Esophagus muscularis mucosa (tissue), 4 donors: ENCODE measurements around the gene BAK1. TPM values are rescaled to one million over a fixed set of nuclear protein-coding genes. Genes with fewer than 3 reads are reported as not detected.

Experiments
- DNase-seq: peaks from one replicate; pipeline ENCODE4 v3.0.0-alpha.2; 2017; ENCODE audit errors: extremely low spot score
- H3K27ac ChIP-seq, 4 donors: fragments of 200-600 bp; sonication (generic); replicated peaks in 1 of 4; 1 replicate in 3 of 4; 2 replicates in 1 of 4; pipeline ENCODE4 v1.5.1; 2016 to 2019; ENCODE audit warnings: mild to moderate bottlenecking in 1 of 4
- H3K27me3 ChIP-seq, 4 donors: fragments of 200-600 bp; sonication (generic); one replicate each; pipeline versions ENCODE4 v1.5.1 to v1.6.0; 2016 to 2019
- H3K36me3 ChIP-seq, 4 donors: fragments of 200-600 bp; sonication (generic); one replicate each; pipeline ENCODE4 v1.5.1; 2016 to 2019
- H3K4me1 ChIP-seq, 4 donors: fragments of 200-600 bp; sonication (generic); one replicate each; pipeline ENCODE4 v1.5.1; 2016 to 2019
- H3K4me3 ChIP-seq, 4 donors: fragments of 200-600 bp; sonication (generic); 1 replicate in 2 of 4; 2 replicates in 2 of 4; pipeline ENCODE4 v1.5.1; 2016 to 2019; ENCODE audit warnings: mild to moderate bottlenecking in 4 of 4, moderate library complexity in 1 of 4
- H3K9me3 ChIP-seq, 4 donors: fragments of 200-600 bp; sonication (generic); 1 replicate in 3 of 4; 2 replicates in 1 of 4; pipeline ENCODE4 v1.5.1; 2016 to 2019
- CTCF ChIP-seq, 3 experiments: fragments of 200-600 bp in 2 of 3; fragments of 450-650 bp in 1 of 3; sonication (generic) in 2 of 3; IDR thresholded peaks; one replicate each; pipeline ENCODE4 v1.5.1; 2017 to 2019; ENCODE audit warnings: antibody characterized with exemption in 3 of 3, mild to moderate bottlenecking in 2 of 3, moderate library complexity in 1 of 3
- EP300 ChIP-seq: sonication (generic); formaldehyde crosslinking; IDR thresholded peaks from one replicate; pipeline ENCODE4 v1.6.1; 2017; ENCODE audit warnings: antibody characterized with exemption
- POLR2A ChIP-seq: fragments of 450-650 bp; IDR thresholded peaks from one replicate; pipeline ENCODE4 v1.6.1; 2017; ENCODE audit warnings: antibody characterized with exemption, moderate library complexity, mild to moderate bottlenecking, low read depth
- POLR2AphosphoS5 ChIP-seq, 2 donors: sonication (generic); formaldehyde crosslinking; IDR thresholded peaks; one replicate each; pipeline ENCODE4 v1.6.1; 2017; ENCODE audit warnings: antibody characterized with exemption in 2 of 2
- WGBS: methylation state at CpG from one replicate; pipeline ENCODE4 v1.1.5; 2018; 5-methylcytosine and 5-hydroxymethylcytosine counted together
- intact Hi-C: fragments of 100-400 bp; cut with DNase I; formaldehyde crosslinking; loops from one replicate; pipeline ENCODE4 v1.15.1; 2023
- total RNA-seq, 4 donors: library from RNA; depleted of rRNA; stranded (reverse); fragments of >200 nt; gene quantifications; one replicate each; pipeline versions ENCODE4 v1.1.0 to v1.2.1, GENCODE V29; 2016

The BAK1 gene
- total RNA-seq, 4 donors from 2014 or later: 9.9 to 13.1 (median 11.7) TPM

DNA sequence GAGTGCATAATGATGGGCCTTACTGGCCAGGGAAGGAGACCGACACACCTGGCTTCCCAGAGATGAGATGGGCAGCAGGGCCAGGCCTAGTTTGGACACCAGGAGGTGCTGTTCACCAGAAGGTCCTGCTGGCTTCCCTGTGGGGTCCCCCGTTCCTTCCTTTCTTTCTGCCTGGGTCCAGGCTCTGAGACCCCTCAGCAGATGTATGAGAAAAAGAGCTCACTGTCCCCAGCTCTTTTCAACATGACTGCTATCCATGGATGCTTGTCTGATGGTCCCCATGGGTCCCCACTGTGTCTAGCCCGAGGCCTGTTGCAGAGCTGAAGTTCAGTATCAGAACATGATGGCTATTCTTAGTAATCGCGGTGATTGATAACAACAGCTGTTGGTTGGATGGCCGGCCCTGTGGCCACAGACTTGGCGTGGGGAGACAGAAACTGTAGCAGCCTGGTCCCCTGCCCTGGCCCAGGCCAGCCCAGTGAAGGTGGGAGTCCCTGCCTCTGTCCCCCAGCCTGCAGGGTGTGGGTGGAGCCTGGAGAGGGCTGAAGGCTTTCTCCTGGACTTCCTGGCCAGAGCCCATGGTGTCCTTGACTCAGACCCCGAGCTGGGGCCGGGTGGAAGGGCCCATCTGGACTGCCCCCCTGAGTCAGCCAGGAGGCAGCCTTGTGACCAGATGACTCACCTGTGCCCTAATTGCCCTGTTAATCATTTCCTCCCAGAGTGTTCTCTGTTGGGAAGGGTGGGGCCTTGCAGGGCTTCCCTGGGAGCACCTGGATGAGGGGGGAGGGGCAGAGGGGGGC is 9.9 kb upstream of the BAK1 start:
- DNase-seq: no peak
- peaks cover 34 to 43% (median 40%) of the 10 kb centered on the region in 4 donors for H3K4me1 ChIP-seq
- no peak overlapping the region for H3K4me3 ChIP-seq
- intact Hi-C loops: loop anchor here (5.0 kb wide), 2 partner anchors 42 to 112 kb away; no protein-coding TSS in a partner anchor
- no peaks in the 10 kb centered on the region for H3K36me3 ChIP-seq
- peak overlapping the region; percentile 50 to 69 (median 54) for H3K27ac ChIP-seq
- 27% methylated on average over 9 of the region's 9 CpGs for WGBS
- TF ChIP-seq POLR2A (no peak), POLR2AphosphoS5 (IDR thresholded peaks at IDR 0.05) (peak; percentile 52 to 59), EP300 (no peak), CTCF (IDR thresholded peaks at IDR 0.05) (peak; percentile 51 to 61 (median 55))
- no peaks in the 10 kb centered on the region for H3K9me3 ChIP-seq
- H3K27me3 ChIP-seq: peaks cover 0 to 20% (median 0%) of the 10 kb centered on the region in 4 donors

- Histone ChIP-seq H3K36me3 (no peaks in the 10 kb centered on the region), H3K4me3 (no peak overlapping the region), H3K9me3 (no peaks in the 10 kb centered on the region), H3K27me3 (peaks cover 0 to 14% (median 0%) of the 10 kb centered on the region in 4 donors), H3K27ac (peak overlapping the region; percentile 50 to 69 (median 54)), H3K4me1 (peaks cover 34 to 43% (median 40%) of the 10 kb centered on the region in 4 donors)
- 80% methylated on average over 3 of the region's 4 CpGs for WGBS
- intact Hi-C loops: loop anchor here (5.0 kb wide), 2 partner anchors 43 to 113 kb away; no protein-coding TSS in a partner anchor
- no peak for DNase-seq
- TF ChIP-seq EP300: no peak
- TF ChIP-seq CTCF (IDR thresholded peaks at IDR 0.05): no peak
- TF ChIP-seq POLR2A: no peak
- TF ChIP-seq POLR2AphosphoS5 (IDR thresholded peaks at IDR 0.05): no peak
These were observed 9.3 kb upstream of the BAK1 start for GRCh38 chr6:33589392-33589730.

DNA sequence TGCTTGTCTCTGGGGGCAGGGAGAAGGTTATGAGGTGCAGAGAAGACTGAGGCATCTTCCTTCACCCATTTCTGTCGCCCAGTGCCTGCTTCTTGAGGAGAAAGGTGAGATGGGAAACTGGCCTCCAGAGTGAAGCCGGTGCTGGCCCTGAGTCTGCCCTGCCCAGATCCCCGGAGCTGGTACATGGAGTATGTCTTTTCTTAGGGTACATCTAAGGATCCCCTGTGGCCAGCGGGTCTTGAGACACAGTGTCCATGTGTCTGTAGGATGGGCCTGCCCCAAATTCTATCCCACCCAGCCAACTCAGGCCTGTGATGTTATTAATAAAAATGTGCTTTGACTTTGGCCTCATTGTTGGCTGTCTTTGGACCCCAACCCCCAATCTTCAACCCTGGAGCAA is 8.8 kb upstream of the BAK1 start:
- Histone ChIP-seq H3K4me1 (peaks cover 34 to 43% (median 40%) of the 10 kb centered on the region in 4 donors), H3K4me3 (no peak overlapping the region), H3K27ac (peak overlapping the region in 1 of 4 donors; percentile 54), H3K36me3 (no peaks in the 10 kb centered on the region), H3K9me3 (no peaks in the 10 kb centered on the region), H3K27me3 (peaks cover 0 to 14% (median 0%) of the 10 kb centered on the region in 4 donors)
- intact Hi-C loops: loop anchor here (5.0 kb wide), 2 partner anchors 43 to 113 kb away; no protein-coding TSS in a partner anchor
- DNase-seq: no peak
- no peak for TF ChIP-seq EP300
- TF ChIP-seq CTCF (IDR thresholded peaks at IDR 0.05): no peak
- no peak for TF ChIP-seq POLR2A
- TF ChIP-seq POLR2AphosphoS5 (IDR thresholded peaks at IDR 0.05): no peak
- WGBS: 75% methylated on average over 4 of the region's 4 CpGs

GRCh38 chr6:33587529-33587928 is 7.5 kb upstream of the BAK1 start:
- TF ChIP-seq CTCF (IDR thresholded peaks at IDR 0.05) (no peak), POLR2AphosphoS5 (IDR thresholded peaks at IDR 0.05) (no peak), POLR2A (no peak), EP300 (no peak)
- 82% methylated on average over 8 of the region's 8 CpGs for WGBS
- intact Hi-C loops: loop anchor here (5.0 kb wide), 2 partner anchors 45 to 115 kb away; no protein-coding TSS in a partner anchor

More at GRCh38 chr6:33587529-33587928, 7.5 kb upstream of the BAK1 start:
- Histone ChIP-seq H3K4me3 (no peak overlapping the region), H3K27ac (no peak overlapping the region), H3K27me3 (peaks cover 0 to 6% (median 0%) of the 10 kb centered on the region in 4 donors), H3K4me1 (peaks cover 25 to 38% (median 34%) of the 10 kb centered on the region in 4 donors), H3K9me3 (no peaks in the 10 kb centered on the region), H3K36me3 (no peaks in the 10 kb centered on the region)
- DNase-seq: no peak
